Brain microvascular endothelial cell (primary cell): ENCODE measurements around the gene MCM5.

Experiments
- DNase-seq: peaks from one replicate; pipeline ENCODE4 v3.0.0-alpha.2; 2020
- H3K27ac ChIP-seq: fragments of 250-450 bp; sonication (Bioruptor Pico); 2 replicates; pipeline ENCODE4 v1.5.1; 2020; ENCODE audit warnings: mild to moderate bottlenecking, moderate library complexity
- H3K27me3 ChIP-seq: fragments of 250-450 bp; sonication (Bioruptor Pico); replicated peaks from 2 replicates; pipeline ENCODE4 v1.5.1; 2020; ENCODE audit warnings: mild to moderate bottlenecking
- H3K36me3 ChIP-seq: fragments of 250-450 bp; sonication (Bioruptor Pico); replicated peaks from 2 replicates; pipeline ENCODE4 v1.5.1; 2020; ENCODE audit warnings: mild to moderate bottlenecking
- H3K4me3 ChIP-seq: 2 replicates; pipeline ENCODE4 v1.5.1; 2011; ENCODE audit warnings: low read depth, mild to moderate bottlenecking, control low read depth, low read length, moderate library complexity
- CTCF ChIP-seq: IDR thresholded peaks from 2 replicates; pipeline ENCODE4 v1.5.1; 2011; ENCODE audit warnings: low read depth, mild to moderate bottlenecking, moderate library complexity, low read length, control low read depth, inconsistent platforms; ENCODE audit errors: missing control alignments
- in situ Hi-C: cut with HindIII; loops from 2 replicates; pipeline ENCODE4 v1.10.0; 2017; ENCODE audit warnings: low sequenced_read_pairs, low pct_ligation_motif_present

MCM5 gene

GRCh38 chr22:35399678-35400500 lies at the start of gene MCM5:
MCM5 (plus strand) TSS chr22:35400140; CDS start chr22:35400439, 299 bp downstream.
- peak; percentile 96 for DNase-seq
- in situ Hi-C loops = no loop called here
- Histone ChIP-seq H3K27me3 (no peaks in the 10 kb centered on the region), H3K36me3 (no peaks in the 10 kb centered on the region), H3K4me3 (peak within 1 kb of the TSS; percentile 82), H3K27ac (peak within 1 kb of the TSS; percentile 47)
- no peak for TF ChIP-seq CTCF

- peak overlapping the region; percentile 65 for H3K4me3 ChIP-seq
- H3K27ac ChIP-seq = no peak overlapping the region
- DNase-seq = peak; percentile 78
- TF ChIP-seq CTCF = peak; percentile 88
- H3K36me3 ChIP-seq = no peaks in the 10 kb centered on the region
- no peaks in the 10 kb centered on the region for H3K27me3 ChIP-seq
- in situ Hi-C loops = no loop called here
These were observed 49.1 kb upstream of the MCM5 start for GRCh38 chr22:35350539-35351503.

- in situ Hi-C loops = no loop called here
These were observed 47.5 kb upstream of the MCM5 start for GRCh38 chr22:35352214-35353111.

GRCh38 chr22:35353318-35353717 lies 46.6 kb upstream of the MCM5 start:
- no peak for TF ChIP-seq CTCF
- no peak overlapping the region for H3K27ac ChIP-seq
- DNase-seq = no peak
- H3K36me3 ChIP-seq = no peaks in the 10 kb centered on the region
- in situ Hi-C loops = no loop called here
- no peaks in the 10 kb centered on the region for H3K27me3 ChIP-seq
- H3K4me3 ChIP-seq = no peak overlapping the region

More at GRCh38 chr22:35352214-35353111, 47.5 kb upstream of the MCM5 start:
- DNase-seq = no peak
- Histone ChIP-seq H3K4me3 (no peak overlapping the region), H3K36me3 (no peaks in the 10 kb centered on the region), H3K27ac (no peak overlapping the region), H3K27me3 (no peaks in the 10 kb centered on the region)
- TF ChIP-seq CTCF = peak; percentile 40

- no peak for DNase-seq
These were observed 45.9 kb upstream of the MCM5 start for GRCh38 chr22:35354068-35354467.

More at GRCh38 chr22:35354068-35354467, 45.9 kb upstream of the MCM5 start:
- TF ChIP-seq CTCF = no peak
- H3K36me3 ChIP-seq = no peaks in the 10 kb centered on the region
- in situ Hi-C loops = no loop called here
- no peak overlapping the region for H3K27ac ChIP-seq
- no peak overlapping the region for H3K4me3 ChIP-seq
- no peaks in the 10 kb centered on the region for H3K27me3 ChIP-seq
